GM10248 (cell line): ENCODE results near the gene RGS7.
"Not testable (repeated sequence)": the region's sequence is repeated elsewhere in the genome, so short reads cannot be mapped to it uniquely, and the experiment has no call there.

Source experiments
- CTCF ChIA-PET: fragments of 300-600 bp; sonication (Branson Sonifier 250); formaldehyde crosslinking; extraction: SDS; loops from one replicate; lab custom pipeline; 2021; ENCODE audit warnings: antibody characterized with exemption; lab: Yijun Ruan, JAX
- POLR2A ChIA-PET: fragments of 350-650 bp; sonication (Branson Sonifier 250); formaldehyde crosslinking; extraction: SDS; loops from one replicate; lab custom pipeline; 2020; ENCODE audit warnings: antibody characterized with exemption; lab: Yijun Ruan, JAX
- DNase-seq: peaks from one replicate; pipeline ENCODE4 v3.0.0; 2012; ENCODE audit errors: extremely low spot score
- TF ChIP-seq, protein P1 (sequence below): IDR thresholded peaks from 2 replicates; pipeline ENCODE4 v1.5.1; 2012; ENCODE audit warnings: mild to moderate bottlenecking, low read depth; ENCODE audit errors: extremely low read depth, missing control alignments, control extremely low read depth

The RGS7 gene

GRCh38 chr1:241309651-241310050, 47.4 kb downstream of the RGS7 start:
- TF ChIP-seq, protein P1, sequence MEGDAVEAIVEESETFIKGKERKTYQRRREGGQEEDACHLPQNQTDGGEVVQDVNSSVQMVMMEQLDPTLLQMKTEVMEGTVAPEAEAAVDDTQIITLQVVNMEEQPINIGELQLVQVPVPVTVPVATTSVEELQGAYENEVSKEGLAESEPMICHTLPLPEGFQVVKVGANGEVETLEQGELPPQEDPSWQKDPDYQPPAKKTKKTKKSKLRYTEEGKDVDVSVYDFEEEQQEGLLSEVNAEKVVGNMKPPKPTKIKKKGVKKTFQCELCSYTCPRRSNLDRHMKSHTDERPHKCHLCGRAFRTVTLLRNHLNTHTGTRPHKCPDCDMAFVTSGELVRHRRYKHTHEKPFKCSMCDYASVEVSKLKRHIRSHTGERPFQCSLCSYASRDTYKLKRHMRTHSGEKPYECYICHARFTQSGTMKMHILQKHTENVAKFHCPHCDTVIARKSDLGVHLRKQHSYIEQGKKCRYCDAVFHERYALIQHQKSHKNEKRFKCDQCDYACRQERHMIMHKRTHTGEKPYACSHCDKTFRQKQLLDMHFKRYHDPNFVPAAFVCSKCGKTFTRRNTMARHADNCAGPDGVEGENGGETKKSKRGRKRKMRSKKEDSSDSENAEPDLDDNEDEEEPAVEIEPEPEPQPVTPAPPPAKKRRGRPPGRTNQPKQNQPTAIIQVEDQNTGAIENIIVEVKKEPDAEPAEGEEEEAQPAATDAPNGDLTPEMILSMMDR = no peak
- ChIA-PET CTCF (no interaction called here), POLR2A (no interaction called here)
- no peak for DNase-seq

- ChIA-PET POLR2A (no interaction called here), CTCF (interaction anchor here (1.2 kb wide), 1 partner anchor 11 kb away, joined by 4 read pairs; no protein-coding TSS in a partner anchor)
- TF ChIP-seq, protein P1 = no peak
- no peak for DNase-seq
These were observed 48.5 kb downstream of the RGS7 start for GRCh38 chr1:241308471-241308870.

GRCh38 chr1:241308011-241308410, 49.0 kb downstream of the RGS7 start:
- ChIA-PET CTCF (interaction anchor here (0.7 to 1.2 kb wide), 2 partner anchors 9 to 11 kb away, joined by 3 to 4 read pairs; no protein-coding TSS in a partner anchor), POLR2A (no interaction called here)
- DNase-seq = no peak
- TF ChIP-seq, protein P1 = no peak

GRCh38 chr1:241306125-241306790, 50.7 kb downstream of the RGS7 start:
- ChIA-PET POLR2A (no interaction called here), CTCF (no interaction called here)
- TF ChIP-seq, protein P1 = no peak
- DNase-seq = no peak

DNA sequence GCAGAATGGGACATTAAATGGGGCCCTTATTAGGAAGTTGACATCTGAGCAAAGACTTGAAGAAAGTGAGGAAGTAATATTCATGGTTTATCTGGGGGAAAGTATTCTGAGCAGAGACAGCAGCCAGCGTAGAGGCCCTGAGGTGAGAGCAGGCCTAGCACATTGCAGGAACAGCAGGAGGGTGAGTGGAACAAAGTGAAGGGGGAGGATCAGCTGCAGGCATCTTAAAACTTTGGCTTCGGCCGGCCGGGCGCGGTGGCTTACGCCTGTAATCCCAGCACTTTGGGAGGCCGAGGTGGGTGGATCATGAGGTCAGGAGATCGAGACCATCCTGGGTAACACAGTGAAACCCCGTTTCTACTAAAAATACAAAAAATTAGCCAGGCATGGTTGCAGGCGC, 55.0 kb downstream of the RGS7 start:
- DNase-seq, CTCF ChIA-PET, POLR2A ChIA-PET: not testable (repeated sequence)

GRCh38 chr1:241299347-241299746, 57.7 kb downstream of the RGS7 start:
- CTCF ChIA-PET = interaction anchor here (1.1 kb wide), 1 partner anchor 9 kb away, joined by 3 read pairs; no protein-coding TSS in a partner anchor
- POLR2A ChIA-PET = no interaction called here
- DNase-seq = no peak
- TF ChIP-seq, protein P1 = no peak

DNA sequence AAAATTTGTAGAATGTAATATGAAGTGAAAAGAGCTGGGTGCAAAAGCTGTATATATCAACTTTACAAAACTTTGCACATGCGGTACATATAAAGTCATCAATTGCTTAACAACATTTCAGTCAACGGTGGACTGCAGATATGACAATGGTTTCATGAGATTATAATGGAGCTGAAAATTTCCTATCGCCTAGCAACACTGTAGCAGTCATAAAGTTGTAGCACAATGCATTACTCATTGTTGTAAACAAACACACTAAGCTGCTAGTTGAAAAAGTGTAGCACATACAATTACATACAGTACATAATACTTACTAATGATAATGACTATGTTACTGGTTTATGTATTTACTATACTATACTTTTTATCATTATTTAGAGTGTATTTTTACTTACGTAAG, 64.0 kb downstream of the RGS7 start:
- TF ChIP-seq, protein P1 = no peak
- ChIA-PET CTCF (interaction anchor here (1.0 to 1.6 kb wide), 2 partner anchors 18 to 35 kb away, joined by 3 to 6 read pairs; no protein-coding TSS in a partner anchor), POLR2A (no interaction called here)
- DNase-seq = no peak

GRCh38 chr1:241291548-241291947, 65.5 kb downstream of the RGS7 start:
- CTCF ChIA-PET = interaction anchor here (1.6 kb wide), 1 partner anchor 36 kb away, joined by 3 read pairs; no protein-coding TSS in a partner anchor
- POLR2A ChIA-PET, DNase-seq: not testable (repeated sequence)
